ENCODE results near the gene CDHR1.
"Not testable (repeated sequence)": the region's sequence is repeated elsewhere in the genome, so short reads cannot be mapped to it uniquely, and the experiment has no call there.

CDHR1 gene

DNA sequence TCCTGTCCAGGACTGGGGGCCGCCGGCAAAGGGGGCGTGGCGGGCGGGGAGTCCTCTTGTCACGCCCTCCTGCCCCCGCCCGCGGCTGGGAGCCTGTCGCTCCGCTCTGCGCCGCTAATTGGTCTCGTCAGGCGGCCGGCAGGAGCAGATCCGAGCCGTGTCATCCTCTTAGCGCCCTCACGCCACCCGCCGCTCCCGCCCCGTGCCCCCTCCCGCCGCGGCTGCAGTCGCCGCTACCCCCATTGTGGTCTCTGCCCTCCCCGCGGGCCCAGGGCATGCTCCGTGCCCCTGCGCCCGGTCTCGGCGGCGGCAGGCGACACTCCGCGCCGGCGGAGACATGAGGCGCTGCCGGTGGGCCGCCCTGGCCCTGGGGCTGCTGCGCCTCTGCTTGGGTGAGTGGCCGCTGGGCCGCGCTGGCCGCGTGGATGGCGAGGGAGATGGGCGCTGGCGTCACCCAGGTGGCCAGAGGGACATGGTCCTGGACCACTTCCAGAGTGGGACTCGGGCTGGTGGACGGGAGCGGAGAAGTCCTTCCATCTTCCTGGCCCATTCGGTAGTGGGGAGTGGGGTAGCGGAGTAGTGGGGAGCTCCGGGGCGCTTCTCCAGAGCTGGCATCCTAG, at the start of gene CDHR1:
TSS of gene CDHR1 (plus strand) at position 114 of the 620 bp plus-strand sequence. CDS start at position 338, 224 bp downstream.
- no peak for DNase-seq (ENCODE audit: low read depth)
- H3K4me3 ChIP-seq (ENCODE audit: low read depth, low read length): peak within 1 kb of the TSS; percentile 11
- TF ChIP-seq, protein P1, sequence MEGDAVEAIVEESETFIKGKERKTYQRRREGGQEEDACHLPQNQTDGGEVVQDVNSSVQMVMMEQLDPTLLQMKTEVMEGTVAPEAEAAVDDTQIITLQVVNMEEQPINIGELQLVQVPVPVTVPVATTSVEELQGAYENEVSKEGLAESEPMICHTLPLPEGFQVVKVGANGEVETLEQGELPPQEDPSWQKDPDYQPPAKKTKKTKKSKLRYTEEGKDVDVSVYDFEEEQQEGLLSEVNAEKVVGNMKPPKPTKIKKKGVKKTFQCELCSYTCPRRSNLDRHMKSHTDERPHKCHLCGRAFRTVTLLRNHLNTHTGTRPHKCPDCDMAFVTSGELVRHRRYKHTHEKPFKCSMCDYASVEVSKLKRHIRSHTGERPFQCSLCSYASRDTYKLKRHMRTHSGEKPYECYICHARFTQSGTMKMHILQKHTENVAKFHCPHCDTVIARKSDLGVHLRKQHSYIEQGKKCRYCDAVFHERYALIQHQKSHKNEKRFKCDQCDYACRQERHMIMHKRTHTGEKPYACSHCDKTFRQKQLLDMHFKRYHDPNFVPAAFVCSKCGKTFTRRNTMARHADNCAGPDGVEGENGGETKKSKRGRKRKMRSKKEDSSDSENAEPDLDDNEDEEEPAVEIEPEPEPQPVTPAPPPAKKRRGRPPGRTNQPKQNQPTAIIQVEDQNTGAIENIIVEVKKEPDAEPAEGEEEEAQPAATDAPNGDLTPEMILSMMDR (conservative IDR thresholded peaks at IDR 0.05; ENCODE audit: low read depth, low read length): no peak

DNA sequence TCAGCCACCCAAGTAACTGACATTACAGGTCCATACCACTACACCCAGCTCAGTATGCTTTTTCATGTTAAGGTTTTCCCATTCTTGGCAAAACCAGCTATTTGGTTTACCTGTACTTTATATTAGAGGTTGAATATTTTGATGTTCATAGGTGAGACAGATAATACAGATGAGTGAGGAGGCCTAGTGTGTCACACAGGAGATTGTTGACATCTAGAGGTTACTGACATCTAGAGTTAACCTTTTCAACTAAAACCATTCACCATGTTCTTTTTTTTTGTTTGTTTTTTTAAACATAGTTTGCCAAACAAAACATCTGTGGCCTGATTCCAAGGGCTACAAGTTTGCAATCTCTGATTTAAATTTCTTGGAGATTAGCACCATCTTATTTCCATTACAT, 47.0 kb upstream of the CDHR1 start:
- H3K4me3 ChIP-seq (ENCODE audit: low read depth, low read length): no peak overlapping the region
- no peak for DNase-seq (ENCODE audit: low read depth)
- TF ChIP-seq, protein P1 (conservative IDR thresholded peaks at IDR 0.05; ENCODE audit: low read depth, low read length): no peak

GRCh38 chr10:84148006-84148597, 46.2 kb upstream of the CDHR1 start:
- TF ChIP-seq, protein P1 (conservative IDR thresholded peaks at IDR 0.05; ENCODE audit: low read depth, low read length): peak; percentile 77
- DNase-seq (ENCODE audit: low read depth): peak; percentile 81
- H3K4me3 ChIP-seq (ENCODE audit: low read depth, low read length): not testable (repeated sequence)

DNA sequence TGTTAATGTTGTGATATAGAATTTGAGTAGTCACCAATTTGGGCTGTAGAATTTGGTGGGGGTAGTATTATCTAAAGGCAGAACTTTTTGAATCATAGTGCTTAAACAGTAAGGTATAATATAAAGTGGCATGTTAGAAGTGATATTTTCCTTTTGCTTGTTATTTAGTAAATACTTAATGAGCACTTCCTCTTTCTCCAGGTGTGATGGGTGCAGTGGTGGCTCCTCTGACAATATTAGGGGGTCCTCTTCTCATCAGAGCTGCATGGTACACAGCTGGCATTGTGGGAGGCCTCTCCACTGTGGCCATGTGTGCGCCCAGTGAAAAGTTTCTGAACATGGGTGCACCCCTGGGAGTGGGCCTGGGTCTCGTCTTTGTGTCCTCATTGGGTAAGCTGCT, 44.5 kb upstream of the CDHR1 start:
- no peak for DNase-seq (ENCODE audit: low read depth)
- TF ChIP-seq, protein P1 (conservative IDR thresholded peaks at IDR 0.05; ENCODE audit: low read depth, low read length): no peak
- H3K4me3 ChIP-seq (ENCODE audit: low read depth, low read length): no peak overlapping the region

- no peak overlapping the region for H3K4me3 ChIP-seq (ENCODE audit: low read depth, low read length)
- TF ChIP-seq, protein P1 (conservative IDR thresholded peaks at IDR 0.05; ENCODE audit: low read depth, low read length): no peak
- DNase-seq (ENCODE audit: low read depth): no peak
Measured at GRCh38 chr10:84152769-84153168, 41.6 kb upstream of the CDHR1 start.

GRCh38 chr10:84155521-84155920, 38.8 kb upstream of the CDHR1 start:
- TF ChIP-seq, protein P1 (conservative IDR thresholded peaks at IDR 0.05; ENCODE audit: low read depth, low read length): no peak
- H3K4me3 ChIP-seq (ENCODE audit: low read depth, low read length): no peak overlapping the region
- DNase-seq (ENCODE audit: low read depth): no peak

DNA sequence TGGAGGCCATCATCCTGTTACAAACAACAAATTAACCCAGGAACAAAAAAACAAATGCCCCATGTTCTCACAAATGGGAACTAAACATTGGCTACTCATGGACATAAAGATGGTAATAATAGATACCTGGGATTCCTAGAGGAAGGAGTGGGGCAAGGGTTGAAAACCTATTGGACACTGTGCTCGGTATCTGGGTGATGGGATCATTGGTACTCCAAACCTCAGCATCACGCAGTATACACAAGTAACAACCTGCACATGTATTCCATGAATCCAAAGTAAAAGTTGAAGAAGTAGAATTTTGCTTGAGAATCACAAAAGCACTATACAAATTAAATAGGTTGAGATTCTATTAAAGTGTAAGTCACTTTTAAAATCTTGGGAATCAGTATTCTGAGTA, 38.3 kb upstream of the CDHR1 start:
- TF ChIP-seq, protein P1 (conservative IDR thresholded peaks at IDR 0.05; ENCODE audit: low read depth, low read length): no peak
- no peak for DNase-seq (ENCODE audit: low read depth)
- no peak overlapping the region for H3K4me3 ChIP-seq (ENCODE audit: low read depth, low read length)

All from choroid plexus epithelial cell (primary cell).